Left forelimb (tissue), 1 donor: ENCODE measurements around the gene GSTA1.
"Not testable (repeated sequence)": the region's sequence is repeated elsewhere in the genome, so short reads cannot be mapped to it uniquely, and the experiment has no call there.

Experiments
- DNase-seq: peaks from one replicate; pipeline ENCODE4 v3.0.0-alpha.2; 2018; ENCODE audit warnings: low spot score

Gene GSTA1

DNA sequence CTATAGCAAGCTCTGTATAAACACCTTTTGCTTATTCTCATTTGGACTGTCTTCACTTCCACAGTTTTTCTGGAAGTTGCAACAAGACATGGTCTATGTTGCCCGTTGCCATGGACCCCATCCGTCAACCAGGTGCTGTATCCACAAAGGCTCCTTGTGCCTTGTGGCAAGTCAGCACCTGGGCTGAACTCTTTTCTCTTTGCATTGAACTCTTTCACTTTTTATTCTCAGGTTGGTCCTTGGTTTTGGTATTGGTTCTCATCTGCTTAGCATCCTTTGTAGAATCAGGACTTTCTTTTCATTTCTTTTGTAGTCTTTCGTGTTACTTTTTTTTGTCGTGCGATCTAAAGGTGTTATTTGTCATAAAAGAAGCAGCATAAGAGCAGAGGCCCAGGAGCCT is 5.0 kb upstream of the GSTA1 start:
- no peak for DNase-seq

DNA sequence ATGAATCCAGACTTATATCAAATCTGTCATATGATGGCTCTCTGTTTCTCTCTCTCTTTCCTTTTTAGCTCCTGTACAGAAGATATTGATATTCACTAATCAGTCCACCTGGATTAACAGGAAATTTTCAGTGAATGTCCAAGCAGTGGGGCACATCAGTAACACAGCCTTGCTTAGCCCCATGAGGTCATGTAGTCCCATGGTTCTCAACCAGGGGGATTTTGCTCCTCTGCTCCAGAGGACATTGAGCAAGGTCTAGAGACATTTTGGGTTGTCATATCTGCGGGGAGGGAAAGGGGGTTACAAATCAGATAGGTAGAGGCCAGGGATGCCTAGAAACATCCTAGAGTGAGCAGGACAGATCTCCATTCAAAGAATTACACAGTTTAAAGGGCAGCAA is 810 bp downstream of the GSTA1 start:
- no peak for DNase-seq

DNA sequence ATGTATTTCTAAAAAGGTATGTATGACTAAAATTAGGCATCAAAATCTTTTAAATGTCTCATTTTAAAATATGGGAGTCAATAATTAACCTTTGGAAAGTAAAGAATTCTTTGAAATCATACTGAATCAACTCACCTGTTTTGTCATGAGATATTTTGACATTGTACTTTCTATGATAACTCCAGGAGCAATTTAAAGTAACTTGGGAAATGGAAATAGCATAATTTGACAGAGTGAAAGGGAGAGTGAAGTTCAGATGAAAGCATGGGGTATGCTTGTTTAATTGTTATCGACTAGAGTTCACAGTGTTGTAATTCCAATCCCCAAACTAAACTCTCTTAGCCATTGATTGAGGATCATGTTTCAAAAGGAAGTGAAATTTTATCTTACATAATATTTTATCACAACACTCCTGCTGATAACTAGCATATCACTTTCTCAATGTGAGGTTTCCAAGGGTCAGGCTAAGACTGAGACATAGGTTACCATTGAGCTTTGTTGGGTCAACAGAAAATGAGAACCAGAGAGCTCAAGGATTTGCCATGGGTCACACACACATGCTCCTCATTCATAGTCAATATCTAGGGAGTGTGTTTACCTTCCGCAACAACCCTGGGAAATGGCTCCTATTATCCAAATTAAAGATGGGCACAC is 2.3 kb downstream of the GSTA1 start:
- DNase-seq = no peak

DNA sequence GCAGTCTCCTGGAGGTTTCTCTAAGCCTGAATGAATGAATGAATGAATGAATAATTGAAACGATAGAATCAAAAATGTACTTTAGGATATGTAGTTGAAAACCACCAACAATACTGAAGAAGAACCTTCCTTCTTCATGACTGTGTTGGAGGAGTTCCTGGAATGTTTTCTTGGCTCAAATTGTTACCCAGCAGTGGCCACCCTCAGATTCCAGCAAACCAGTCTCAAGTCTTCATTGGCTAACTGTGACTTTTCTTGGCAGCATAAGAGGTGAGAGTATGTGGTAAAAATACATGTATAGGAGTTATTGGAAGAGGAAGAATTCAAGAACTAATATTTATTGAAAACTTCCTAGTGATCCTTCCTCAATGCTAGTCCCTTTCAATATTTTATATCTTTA is 4.3 kb downstream of the GSTA1 start:
- DNase-seq = not testable (repeated sequence)

DNA sequence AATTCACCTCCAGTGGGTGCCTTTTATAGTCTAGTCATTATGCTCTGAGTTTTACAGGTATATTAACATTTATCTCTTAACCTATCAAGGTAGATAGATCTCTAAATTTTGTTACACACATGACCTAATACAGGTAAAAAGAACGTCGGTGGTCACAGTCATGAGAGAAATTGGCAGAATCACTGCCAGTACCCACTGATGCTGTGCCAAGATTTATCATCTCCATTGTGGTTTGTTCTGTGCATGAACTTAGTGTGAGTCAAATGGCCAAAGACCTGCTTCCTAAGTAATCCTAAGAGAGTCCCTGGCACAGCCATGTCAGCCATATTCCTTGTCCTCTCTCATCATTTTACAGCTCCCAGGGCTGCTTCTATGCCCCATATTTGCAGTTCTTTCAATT is 9.2 kb downstream of the GSTA1 start:
- not testable (repeated sequence) for DNase-seq

DNA sequence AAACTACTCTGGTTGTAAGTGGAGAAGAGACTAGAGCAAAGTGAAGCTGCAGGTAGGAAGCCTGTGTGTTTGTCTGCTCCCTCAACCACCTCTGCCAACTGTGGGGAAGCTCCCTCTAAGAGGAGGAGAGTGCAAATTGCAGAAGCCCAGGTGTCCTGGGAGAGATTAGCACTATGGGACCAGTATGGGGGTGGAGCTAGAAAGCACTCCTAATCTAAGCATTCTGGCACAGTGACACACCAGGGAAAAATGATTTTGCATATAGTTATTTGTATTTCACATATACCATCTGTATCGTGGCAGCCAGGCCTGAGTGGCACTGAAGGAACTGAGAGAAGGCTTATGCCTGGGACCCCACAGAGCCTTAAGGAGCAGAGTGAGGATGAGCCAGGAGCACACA is 12.8 kb downstream of the GSTA1 start:
- no peak for DNase-seq

DNA sequence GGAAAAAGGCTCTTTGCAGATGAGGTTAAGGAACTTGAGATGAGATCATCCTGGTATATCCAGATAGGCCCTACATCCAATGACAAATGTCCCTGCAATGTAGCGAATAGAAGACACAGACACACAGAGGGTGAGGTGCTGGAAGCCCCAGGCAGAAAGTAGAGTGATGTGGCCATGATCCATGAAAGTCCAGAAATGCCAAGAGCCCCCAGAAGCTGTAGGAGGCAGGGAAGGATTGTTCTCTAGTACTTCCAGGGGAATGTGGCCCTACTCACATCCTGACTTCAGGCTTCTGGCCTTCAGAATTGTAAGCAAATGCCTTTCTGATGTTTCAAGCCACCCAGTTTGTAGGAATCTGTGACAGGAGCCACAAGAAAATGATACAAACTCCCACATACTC is 14.0 kb downstream of the GSTA1 start:
- not testable (repeated sequence) for DNase-seq

DNA sequence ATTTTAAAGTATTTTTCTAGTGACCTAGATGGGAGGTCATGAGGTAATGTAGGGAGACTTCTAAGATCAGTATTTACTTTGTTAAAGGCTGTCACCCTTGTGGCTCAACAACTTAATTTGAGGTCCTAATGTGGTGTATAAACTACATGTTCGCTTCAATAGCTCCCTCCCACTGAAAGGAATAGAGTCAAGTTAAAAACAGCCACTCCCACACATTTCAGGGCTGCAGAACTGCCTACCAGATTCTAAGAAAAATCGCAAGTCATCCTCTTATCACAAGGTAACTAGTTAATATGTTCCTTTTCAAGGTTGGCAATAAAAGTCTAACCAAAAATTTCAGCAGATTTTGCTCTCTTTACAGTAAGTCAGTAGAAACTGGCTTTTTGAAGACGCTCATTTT is 15.1 kb downstream of the GSTA1 start:
- DNase-seq = no peak

DNA sequence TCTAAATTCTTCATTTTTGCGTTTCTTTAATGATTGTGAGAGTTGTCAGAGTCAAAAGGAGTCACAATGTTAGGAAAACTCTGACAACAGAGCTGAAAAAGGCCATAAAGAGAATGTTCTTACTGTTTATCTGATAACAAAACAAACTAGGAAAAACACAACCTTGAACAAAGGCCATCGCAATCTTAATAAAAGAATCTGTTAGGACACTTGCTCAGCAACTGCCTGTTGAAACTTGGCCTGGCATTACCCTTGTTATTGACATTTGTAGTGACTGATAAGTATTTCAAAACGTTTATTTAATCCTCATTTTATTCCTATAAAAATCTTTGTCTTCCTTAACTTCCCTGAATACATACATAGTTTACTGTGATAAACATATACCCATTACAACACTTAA is 15.7 kb downstream of the GSTA1 start:
- DNase-seq = no peak

DNA sequence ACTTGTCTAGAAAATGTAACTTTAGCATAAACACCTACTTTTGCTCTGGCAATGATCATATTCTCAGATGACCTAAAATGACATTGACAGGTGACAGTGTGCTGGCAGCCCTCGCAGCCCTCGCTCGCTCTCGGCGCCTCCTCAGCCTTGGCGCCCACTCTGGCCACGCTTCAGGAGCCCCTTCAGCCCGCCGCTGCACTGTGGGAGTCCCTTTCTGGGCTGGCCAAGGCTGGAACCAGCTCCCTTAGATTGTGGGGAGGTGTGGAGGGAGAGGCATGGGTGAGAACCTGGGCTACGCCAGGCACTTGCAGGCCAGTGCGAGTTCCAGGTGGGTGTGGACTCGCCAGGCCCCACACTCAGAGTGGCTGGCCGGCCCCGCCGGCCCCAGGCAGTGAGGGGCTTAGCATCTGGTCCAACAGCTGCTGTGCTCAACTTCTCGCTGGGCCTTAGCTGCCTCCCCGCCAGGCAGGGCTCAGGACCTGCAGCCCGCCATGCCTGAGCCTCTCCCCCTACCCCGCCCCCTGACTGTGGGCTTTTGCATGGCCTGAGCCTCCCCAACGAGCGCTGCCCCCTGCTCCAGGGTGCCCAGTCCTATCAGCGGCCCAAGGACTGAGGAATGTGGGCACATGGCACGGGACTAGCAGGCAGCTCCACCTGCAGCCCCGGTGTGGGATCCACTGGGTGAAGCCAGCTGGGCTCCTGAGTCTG is 17.2 kb downstream of the GSTA1 start:
- DNase-seq = no peak

DNA sequence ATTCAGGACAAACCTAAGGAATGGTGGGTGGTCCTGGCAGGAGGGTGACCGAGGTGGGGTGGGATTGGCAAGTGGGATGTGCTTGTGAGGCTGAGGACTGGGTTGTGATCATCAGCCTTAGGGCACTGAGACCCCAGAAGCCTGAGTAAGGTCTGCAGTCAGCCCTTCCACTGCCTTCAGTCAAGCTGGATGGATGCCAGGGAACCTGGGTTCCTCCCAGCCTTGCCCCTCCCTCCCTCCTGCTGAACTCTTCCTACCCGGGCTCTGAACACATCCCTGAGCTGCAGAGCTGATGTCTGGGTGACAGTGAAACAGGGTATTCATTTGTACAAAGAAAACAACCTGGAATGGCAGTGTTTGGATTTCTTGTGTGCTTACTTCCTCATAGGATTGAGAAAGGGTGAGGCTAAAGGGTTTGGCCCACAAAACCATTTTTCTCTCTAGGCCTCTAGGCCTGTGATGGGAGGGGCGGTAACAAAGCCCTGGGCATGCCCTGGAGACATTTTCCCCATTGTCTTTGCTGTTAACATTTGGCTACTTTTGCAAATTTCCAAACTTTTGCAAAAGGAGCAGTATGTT is 20.8 kb downstream of the GSTA1 start:
- not testable (repeated sequence) for DNase-seq

DNA sequence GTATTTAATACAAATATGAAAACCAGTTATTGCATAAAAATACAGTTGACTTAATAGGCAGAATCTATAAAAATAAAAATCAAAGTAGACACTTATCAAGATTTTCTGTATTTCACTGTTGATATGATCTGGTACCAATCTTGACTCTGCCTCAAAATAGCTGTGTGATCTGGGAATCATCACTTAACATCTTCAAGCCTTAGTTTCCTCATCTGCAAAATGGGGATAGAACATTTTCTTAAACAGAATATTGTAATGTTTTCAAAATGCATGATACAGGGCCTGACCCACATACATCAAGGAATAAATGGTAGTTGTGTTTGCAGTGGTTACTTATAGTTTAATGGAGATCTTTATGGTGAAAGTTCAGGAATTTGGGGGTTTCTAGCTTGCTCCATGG is 21.4 kb downstream of the GSTA1 start:
- DNase-seq = not testable (repeated sequence)

DNA sequence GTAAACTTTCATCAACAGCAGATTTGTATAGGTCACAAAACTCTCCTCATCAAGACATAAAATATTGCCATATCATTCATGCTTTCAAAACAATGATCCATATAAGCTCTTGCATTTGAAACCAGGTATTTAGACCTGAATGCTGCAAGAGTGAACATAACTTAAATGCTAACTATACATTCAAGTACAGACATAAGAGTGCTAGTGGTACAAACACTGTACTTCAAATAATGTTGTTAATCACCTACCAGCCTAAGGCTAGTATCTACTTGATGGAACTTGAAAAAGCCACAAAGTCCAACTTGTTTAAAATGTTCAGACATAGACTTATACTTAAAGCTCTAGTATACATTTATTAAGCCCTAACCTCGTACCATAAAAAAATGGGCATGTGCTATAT is 24.4 kb downstream of the GSTA1 start:
- no peak for DNase-seq

DNA sequence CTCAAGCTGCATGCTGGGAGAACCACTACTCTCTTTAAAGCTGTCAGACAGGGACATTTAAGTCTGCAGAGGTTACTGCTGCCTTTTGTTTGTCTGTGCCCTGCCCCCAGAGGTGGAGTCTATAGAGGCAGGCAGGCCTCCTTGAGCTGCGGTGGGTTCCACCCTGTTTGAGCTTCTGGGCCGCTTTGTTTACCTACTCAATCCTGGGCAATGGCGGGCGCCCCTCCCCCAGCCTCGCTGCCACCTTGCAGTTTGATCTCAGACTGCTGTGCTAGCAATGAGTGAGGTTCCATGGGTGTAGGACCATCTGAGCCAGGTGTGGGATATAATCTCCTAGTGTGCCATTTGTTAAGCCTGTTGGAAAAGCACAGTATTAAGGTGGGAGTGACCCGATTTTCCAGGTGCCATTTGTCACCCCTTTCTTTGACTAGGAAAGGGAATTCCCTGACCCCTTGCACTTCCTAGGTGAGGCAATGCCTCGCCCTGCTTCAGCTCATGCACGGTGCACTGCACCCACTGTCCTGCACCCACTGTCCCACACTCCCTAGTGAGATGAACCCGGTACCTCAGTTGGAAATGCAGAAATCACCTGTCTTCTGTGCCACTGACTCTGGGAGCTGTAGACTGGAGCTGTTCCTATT is 26.8 kb downstream of the GSTA1 start:
- not testable (repeated sequence) for DNase-seq

DNA sequence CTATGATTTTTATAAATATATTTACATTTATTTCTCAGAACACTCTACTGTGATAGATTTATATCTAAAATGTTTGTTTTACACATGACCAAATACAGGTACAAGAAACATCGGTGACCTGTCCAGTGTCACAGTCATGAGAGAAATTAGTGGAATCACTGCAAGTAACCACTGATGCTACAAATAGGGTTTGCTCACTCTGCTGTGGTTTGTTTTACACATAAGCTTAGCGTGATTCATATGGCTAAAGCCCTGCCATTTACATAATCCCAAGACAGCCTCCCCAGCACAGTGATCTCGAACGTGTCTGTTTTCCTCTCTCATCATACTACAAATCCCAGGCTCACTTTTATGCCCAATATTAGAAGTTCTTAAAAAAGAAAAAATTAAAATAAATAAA is 34.2 kb downstream of the GSTA1 start:
- DNase-seq = not testable (repeated sequence)

DNA sequence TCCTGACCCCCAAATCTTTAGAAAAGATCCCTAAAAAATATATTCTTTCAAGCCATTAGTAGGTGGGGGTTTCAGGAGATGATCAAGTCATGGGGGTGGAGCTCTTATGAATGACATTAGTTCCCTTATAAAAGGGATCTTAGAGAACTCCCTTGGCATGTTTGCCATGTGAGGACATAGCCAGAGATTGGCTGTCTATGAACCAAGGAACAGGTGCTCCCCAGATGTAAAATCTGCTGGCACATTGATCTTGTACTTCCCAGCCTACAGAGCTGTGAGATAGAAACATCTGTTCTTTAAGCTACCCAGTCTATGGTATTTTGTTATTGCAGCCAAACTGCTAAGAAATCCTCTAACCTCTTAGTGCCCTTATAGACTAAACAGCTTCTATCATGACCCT is 36.0 kb downstream of the GSTA1 start:
- not testable (repeated sequence) for DNase-seq

DNA sequence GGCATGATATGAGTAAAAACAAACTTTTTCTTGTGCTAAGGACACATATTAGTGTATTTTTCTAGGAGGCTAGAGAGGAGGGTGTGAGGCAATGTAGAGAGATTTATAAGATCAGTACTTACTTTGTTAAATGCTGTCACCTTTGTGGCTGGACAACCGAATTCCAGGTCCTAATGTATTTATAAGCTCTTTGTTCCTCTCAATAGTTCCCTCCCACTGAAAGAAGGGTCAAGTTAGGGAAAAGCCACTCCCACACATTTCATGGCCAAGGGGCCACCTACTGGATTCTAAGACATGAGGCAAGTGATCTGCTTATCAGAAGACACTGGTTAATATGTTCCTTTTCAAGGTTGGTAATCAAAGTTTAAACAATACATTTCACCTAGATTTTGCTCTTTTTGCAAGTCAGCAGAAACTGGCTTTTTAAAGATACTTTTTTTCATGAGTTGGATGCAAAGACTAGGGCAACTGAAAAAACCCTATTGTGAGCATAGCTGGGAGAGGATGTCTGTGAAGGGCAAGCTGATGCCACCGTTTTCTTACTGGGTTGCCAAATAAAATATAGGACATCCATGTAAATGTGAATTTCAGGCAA is 40.2 kb downstream of the GSTA1 start, which contains the start of gene GSTA2:
Gene GSTA2 (minus strand): TSS at position 154 of the 595 bp plus-strand sequence. CDS start 5,528 bp downstream, outside the sequence.
- DNase-seq = not testable (repeated sequence)

DNA sequence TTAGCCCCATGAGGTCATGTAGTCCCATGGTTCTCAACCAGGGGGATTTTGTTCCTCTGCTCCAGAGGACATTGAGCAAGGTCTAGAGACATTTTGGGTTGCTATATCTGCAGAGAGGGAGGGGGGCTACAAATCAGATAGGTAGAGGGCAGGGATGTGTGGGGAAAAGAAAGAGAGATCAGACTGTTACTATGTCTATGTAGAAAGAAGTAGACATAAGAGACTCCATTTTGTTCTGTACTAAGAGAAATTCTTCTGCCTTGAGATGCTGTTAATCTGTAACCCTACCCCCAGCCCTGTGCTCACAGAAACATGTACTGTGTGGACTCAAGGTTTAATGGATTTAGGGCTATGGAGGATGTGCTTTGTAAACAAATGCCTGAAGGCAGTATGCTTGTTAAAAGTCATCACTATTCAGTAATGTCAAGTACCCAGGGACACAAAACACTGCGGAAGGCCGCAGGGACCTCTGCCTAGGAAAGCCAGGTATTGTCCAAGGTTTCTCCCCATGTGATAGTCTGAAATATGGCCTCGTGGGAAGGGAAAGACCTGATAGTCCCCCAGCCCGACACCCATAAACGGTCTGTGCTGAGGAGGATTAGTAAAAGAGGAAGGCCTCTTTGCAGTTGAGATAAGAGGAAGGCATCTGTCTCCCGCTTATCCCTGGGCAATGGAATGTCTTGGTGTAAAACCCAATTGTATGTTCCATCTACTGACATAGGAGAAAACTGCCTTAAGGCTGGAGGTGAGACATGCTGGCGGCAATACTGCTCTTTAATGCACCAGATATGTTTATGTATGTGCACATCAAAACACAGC is 41.7 kb downstream of the GSTA1 start:
- not testable (repeated sequence) for DNase-seq

DNA sequence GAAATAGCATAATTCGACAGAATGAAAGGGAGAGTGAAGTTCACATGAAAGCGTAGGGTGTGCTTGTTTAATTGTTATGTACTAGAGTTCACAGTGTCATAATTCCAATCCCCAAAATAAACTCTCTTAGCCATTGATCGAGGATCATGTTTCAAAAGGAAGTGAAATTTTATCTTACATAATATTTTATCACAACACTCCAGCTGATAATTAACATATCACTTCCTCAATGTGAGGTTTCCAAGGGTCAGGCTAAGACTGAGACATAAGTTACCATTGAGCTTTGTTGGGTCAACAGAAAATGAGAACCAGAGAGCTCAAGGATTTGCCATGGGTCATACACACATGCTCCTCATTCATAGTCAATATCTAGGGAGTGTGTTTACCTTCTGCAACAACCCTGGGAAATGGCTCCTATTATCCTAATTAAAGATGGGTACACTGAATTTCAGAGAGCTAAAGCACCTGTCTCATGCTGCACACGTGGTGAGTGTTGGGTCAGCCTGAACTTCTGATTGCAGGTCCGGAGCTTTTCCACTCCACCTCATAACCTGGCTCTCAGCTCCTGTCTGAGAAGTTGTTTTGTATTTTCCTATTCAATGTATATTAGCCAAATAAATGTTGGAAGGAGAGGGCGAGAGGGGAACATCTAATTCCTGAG is 43.4 kb downstream of the GSTA1 start:
- DNase-seq = no peak

DNA sequence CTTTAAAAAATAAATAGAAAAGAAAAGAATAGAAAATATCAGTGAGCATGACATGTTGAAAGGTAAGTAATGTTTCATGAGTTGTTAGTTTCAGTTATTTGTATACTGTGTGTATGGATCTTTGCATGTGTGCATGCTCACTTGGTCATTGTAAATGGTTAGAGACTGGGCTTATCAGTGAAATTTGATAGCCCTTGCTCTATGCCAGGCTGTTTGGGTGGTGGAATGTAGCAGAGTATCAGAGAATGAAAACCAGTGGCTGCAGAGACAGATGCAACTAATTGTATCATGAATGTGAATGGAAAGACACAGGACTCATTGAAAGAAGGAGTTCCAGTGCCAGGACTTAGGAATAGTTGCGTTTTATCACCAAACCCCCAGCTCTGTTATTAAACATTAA is 44.5 kb downstream of the GSTA1 start:
- no peak for DNase-seq
